GM18951 (cell line): ENCODE data around the gene CEBPE.
A peak's percentile ranks its signal among the peaks of the same experiment; 100 is the strongest.

Source experiments
- POLR2A ChIP-seq: IDR thresholded peaks from 4 replicates; pipeline ENCODE4 v1.6.1; 2011; ENCODE audit warnings: mild to moderate bottlenecking; ENCODE audit not compliant: insufficient read length, insufficient read depth; ENCODE audit errors: extremely low read depth
- in situ Hi-C: fragments of 300-500 bp; cut with MboI; formaldehyde crosslinking; loops from one replicate; pipeline ENCODE4 v1.12.0; 2022; ENCODE audit warnings: low sequenced_read_pairs, mixed read lengths, inconsistent platforms; ENCODE audit not compliant: unreplicated experiment

CEBPE gene

DNA sequence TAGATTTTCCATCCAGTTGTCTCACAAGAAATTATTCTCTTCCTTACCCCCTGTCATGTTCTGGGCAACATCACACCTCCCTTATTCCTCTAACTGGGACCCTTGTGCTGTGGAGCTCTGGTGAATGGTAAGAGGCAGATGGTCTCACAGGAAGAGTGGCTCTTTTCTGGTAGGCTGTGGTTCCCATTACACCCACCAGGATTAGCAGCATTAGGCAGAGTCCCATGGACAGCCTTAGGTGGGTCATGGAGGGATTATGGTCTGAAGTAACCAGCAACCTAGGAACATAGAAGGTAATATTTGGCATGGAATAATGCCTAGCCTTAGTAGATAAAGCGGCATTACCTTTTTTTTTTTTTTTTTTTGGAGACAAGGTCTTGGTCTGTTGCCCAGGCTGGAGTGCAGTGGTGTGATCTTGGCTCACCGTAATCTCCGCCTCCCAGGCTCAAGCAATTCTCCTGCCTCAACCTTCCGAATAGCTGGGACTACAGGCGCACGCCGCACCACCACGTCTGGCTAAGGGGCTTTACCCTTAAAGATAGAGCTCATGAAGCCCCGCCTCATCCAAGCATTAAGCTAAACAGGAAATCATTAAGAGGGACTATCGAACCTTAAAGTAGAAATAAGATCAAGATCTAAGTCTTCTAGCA, 19.7 kb downstream of the CEBPE start:
- no peak for TF ChIP-seq POLR2A
- in situ Hi-C loops: no loop called here

DNA sequence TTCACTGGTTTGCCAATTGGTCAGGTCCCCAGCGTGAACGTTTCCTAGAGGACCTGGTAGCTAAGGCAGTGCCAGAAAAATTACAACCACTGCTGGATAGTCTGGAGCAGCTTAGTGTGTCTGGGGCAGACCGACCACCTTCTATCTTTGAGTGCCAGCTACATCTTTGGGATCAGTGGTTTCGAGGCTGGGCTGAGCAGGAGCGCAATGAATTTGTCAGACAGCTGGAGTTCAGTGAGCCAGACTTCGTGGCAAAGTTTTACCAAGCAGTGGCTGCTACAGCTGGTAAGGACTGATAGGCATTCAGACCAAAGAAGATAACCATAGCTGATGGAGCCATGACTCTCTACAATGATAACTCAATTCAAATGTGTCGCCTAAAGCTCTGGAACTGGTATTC, 21.3 kb downstream of the CEBPE start:
- TF ChIP-seq POLR2A: no peak
- in situ Hi-C loops: no loop called here

DNA sequence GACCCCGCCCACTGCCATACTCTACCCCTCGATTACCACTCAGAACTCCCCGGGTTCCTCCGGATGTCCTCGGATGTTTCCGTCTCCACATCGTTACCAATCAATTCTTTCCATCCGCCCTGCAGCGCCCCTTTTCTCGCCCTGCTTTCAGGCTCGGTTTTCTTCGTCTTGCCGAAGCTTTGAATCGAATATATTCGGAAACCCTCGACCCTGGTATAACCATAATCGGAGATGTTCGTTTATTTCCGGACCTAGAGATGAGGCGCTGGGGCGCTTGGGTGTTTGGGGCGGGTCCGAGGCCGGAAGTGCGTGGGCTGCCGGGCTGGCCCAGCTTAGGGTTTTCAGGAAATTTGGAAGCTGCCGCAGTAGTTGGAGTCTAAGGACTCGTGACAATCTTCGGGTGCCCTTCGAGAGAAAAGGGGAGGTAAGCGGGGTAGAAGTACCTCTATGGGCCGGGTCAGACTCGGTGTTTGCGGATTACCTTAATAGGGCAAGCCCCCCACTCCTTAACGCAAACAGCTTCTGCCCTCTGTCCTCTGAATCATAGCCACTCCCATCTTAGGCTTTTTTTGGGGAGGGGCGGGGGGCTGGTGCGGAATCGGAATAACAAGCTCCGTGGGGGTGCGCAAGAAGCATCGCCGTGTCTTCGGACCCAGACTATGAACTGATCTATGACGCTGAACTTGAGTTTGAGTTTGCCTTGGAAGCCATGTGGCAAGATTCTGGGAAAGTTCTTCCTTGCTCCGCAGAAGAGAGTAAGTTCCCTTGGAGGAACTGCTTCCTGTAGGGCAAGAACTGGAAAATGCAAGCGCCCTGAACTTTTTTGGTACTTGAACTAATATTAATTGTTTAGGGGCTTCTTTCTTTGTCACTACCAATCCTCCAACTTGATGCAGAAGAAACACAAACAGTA, 23.6 kb downstream of the CEBPE start, which contains the start of gene C14orf119:
TSS of gene C14orf119 (plus strand) at position 310 of the 913 bp plus-strand sequence. CDS start 2,154 bp downstream, outside the sequence.
- in situ Hi-C loops: no loop called here
- peak; percentile 51 for TF ChIP-seq POLR2A

DNA sequence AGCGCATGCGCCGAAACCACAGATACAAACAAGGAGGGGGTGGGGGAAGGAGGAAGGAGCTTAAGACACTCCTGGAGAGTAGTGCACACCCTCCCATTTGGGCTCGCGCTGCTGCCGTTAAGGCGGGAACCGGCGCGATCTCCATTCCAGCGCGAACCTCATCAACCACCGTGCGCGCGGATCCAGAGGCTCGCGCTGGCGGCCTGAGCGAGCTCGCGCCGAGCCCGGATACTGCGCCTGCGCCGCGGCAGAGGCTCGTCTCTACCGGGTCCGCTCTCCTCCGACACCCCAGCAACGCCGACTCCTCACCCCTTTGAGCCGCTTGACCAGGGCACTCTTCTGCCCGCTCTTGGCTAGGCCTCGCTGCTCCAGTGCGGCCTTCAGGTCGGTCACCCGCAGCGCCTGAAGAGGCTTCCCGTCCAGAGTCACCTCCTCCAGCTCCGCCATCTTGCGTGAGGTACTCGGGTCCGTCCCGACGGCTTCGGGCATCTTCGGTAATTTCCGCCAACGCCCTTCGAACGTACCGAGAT, 24.3 kb downstream of the CEBPE start, which contains the start of gene ACIN1:
TSS of gene ACIN1 (minus strand) at position 471 of the 530 bp plus-strand sequence. CDS start at position 447, 24 bp downstream.
- peak; percentile 80 for TF ChIP-seq POLR2A
- in situ Hi-C loops: no loop called here

DNA sequence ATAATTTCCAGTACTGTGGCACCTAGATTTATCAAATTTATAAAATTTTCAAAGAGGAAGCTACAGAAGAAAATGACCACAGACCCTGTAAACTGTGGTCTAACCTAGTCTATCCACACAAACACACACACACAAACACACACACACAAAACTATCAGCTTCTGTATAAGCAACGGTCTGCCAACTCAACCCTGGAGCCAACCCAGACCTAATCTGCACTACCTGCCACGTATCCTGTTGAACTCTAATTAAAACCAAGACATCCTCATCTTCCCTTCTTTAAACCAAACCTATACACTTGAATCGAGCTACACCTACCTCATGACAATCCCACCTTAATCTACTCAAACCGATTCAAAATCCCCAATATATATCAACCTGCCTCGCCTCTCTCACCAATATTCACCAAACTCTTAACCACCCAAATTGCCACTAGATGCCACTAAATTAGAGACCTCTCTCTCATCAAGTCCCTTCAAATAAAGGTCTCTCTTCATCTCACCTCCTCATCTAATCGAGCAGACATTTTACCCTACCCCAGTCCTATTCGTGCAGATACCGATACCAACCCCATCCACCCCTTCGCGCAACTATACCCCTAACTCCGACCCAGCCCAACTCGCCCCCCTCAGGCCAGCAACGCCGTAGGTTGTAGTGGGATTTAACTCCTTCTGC, 24.9 kb downstream of the CEBPE start:
- in situ Hi-C loops: no loop called here

DNA sequence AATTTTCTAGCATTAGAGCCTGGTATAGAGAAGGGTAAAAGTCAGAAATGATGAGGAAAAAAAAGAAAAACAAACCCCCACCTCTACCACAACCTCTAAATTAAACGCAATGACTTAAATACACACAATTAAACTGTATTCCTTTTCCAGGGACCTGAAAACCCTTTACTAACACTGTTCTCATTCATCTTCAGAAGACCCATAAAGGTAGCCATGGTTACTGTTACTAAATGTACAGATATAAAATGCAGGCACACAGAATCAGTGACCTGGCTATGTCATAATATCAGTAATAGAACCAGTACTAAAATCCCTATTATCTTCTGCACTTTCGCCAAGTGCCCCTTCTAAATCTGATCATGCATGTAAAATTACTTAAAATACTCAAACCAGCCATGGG, 25.5 kb downstream of the CEBPE start:
- in situ Hi-C loops: no loop called here
- TF ChIP-seq POLR2A: no peak

More for the DNA sequence above, 24.9 kb downstream of the CEBPE start:
- TF ChIP-seq POLR2A: no peak

DNA sequence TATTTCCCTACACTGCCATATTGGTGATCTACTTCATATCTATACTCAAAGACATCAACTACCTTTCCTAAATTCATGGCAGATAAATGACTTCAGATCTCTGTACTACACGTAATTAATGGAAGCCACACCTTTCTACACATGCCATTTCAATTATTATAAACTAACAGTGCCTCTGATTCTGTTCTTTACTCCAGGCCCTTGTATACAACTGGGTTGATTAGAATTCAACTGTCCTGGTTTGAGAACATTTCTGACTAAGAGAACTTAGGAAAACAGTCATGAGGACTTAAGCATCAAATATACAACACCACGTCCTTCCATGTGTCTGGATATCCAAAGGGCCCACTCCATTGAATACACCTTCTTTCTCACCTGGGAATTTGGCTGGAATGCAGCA, 26.0 kb downstream of the CEBPE start:
- in situ Hi-C loops: no loop called here
- TF ChIP-seq POLR2A: no peak

DNA sequence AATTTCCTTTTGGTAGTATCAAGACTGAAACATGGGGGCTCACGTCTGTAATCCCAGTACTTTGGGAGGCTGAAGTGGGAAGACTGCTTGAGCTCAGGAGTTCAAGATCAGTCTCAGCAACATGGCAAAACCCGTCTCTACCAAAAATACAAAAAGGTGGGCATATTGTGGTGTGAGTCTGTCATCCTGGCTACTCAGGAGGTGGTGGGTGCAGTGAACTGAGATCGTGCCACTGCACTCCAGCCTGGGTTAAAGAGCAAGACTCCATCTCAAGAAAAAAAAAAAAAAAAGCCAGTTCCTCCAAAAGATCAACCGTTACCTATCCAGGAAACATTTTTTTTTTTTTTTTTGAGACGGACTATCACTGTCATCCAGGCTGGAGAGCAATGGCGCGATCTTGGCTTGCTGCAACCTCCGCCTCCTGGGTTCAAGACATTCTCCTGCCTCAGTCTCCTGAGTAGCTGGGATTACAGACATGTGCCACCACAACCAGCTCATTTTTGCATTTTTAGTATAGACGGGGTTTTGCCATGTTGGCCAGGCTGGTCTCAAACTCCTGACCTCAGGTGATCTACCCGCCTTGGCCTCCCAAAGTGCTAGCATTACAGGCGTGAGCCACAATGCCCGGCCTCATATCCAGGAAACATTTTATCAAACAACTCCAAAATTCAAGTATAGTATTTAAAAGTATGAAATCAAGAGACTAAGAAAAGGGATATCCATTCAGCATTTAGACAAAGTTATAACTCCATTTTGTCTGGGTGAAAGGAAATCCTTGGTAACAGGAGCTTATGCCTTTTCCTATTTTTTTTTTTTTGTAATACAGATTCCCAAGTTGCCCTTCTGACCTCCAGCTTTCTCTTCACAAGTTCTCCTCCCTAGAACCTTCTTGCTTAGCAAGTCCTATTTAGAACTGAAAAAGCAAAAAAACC, 27.5 kb downstream of the CEBPE start:
- in situ Hi-C loops: no loop called here
- TF ChIP-seq POLR2A: no peak

DNA sequence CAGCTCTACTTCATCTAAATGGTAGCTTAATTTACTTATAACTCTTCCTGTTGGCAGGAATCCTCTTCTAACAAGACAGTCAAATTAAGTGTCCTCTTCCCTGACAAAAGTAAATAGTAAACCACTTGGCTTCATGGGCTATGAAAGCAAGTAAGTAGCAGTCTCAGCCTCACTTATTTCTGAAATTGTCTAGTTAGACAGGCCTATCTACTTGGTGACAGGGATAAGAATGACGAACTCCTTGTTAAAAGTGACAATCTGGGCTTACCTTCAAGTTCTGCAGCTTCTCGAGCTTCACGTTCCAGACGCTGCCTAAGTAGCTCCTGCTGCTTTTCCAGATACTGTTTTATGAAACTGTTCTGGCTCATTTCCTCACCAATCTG, 28.8 kb downstream of the CEBPE start:
- in situ Hi-C loops: no loop called here
- TF ChIP-seq POLR2A: no peak

DNA sequence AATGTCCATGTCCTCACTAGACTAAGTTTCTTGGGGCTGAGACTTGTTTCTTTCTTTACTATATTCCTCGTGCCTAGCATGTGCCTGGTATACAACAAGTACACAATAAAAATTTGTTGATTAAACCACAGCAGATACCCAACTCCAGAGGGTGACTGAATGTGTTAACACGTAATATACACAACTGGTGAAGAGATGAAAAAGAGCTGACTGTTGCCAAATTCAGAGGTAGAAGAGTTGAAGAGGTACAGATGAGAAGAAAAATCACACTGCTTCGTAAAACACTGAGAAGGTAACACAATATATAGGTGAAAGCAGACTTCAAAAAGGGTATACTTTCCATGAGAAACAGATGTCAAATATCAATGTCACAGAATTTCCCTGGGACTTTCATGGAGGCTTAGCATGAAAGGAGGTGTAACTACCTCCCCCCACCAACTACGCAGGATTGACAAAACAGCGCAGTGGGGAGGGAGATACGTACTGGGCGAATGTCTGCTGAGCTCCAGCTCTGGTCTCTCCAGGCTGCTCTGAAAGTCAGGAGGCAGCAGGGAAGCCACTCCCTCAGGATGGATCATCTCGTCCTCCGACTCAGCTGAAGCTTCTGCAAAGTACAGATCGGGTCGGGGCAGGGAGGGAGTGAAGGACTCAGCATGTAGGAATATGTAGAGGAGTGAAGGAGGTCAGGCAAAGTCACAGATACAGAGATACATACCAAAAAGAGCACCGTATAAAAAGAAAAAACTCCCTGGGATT, 29.4 kb downstream of the CEBPE start:
- TF ChIP-seq POLR2A: no peak
- in situ Hi-C loops: no loop called here

DNA sequence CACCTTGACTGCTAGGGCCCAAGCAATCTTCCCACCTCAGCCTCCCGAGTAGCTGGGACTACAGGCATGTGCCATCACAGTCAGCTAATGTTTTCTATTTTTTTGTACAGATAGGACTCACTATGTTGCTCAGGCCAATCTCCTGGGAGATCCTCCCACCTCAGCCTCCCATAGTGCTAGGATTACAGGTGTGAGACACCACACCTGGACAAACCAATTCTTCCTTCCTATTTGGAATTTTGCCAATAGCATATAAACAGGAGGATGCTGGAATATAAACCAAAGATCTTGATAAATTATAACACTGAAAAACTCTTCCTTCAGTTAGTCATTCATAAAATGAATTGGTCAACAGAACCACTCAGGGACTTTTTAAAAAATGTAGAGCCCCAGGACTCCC, 32.5 kb downstream of the CEBPE start:
- in situ Hi-C loops: no loop called here
- no peak for TF ChIP-seq POLR2A
